Suppressor macrophage treated with lipopolysaccharide for 1 hour (primary cell): ENCODE measurements around the gene LNX2.

ENCODE experiments used
- DNase-seq, 3 donors: peaks; one replicate each; pipeline ENCODE4 v3.0.0-alpha.2; 2020 to 2022

The LNX2 gene

GRCh38 chr13:27620377-27621115, at the start of gene LNX2:
Gene LNX2 (minus strand): TSS chr13:27620529. CDS start chr13:27581703, 38,826 bp downstream.
- peak; percentile 98 to 99 (median 99) for DNase-seq

GRCh38 chr13:27667946-27668345, 47.6 kb upstream of the LNX2 start:
- DNase-seq, result no peak

GRCh38 chr13:27666951-27667350, 46.6 kb upstream of the LNX2 start:
- DNase-seq, result no peak

GRCh38 chr13:27665761-27666160, 45.4 kb upstream of the LNX2 start:
- DNase-seq, result no peak

GRCh38 chr13:27665333-27665732, 45.0 kb upstream of the LNX2 start:
- no peak for DNase-seq

GRCh38 chr13:27663947-27664346, 43.6 kb upstream of the LNX2 start:
- no peak for DNase-seq

GRCh38 chr13:27662738-27663470, 42.6 kb upstream of the LNX2 start:
- no peak for DNase-seq

GRCh38 chr13:27661017-27661416, 40.7 kb upstream of the LNX2 start:
- DNase-seq, result no peak

- DNase-seq, result no peak
Measured at GRCh38 chr13:27660511-27660910, 40.2 kb upstream of the LNX2 start.

GRCh38 chr13:27659145-27659865, 39.0 kb upstream of the LNX2 start:
- no peak for DNase-seq

- no peak for DNase-seq
Measured at GRCh38 chr13:27658546-27658945, 38.2 kb upstream of the LNX2 start.

- DNase-seq, result no peak
Measured at GRCh38 chr13:27657724-27658123, 37.4 kb upstream of the LNX2 start.

- no peak for DNase-seq
Measured at GRCh38 chr13:27654816-27655215, 34.5 kb upstream of the LNX2 start.

- DNase-seq, result no peak
Measured at GRCh38 chr13:27654059-27654458, 33.7 kb upstream of the LNX2 start.

- no peak for DNase-seq
Measured at GRCh38 chr13:27650312-27650711, 30.0 kb upstream of the LNX2 start.

GRCh38 chr13:27644302-27644701, 24.0 kb upstream of the LNX2 start:
- no peak for DNase-seq

GRCh38 chr13:27643334-27644132, 23.2 kb upstream of the LNX2 start:
- DNase-seq, result no peak

GRCh38 chr13:27641711-27642502, 21.6 kb upstream of the LNX2 start:
- DNase-seq, result no peak

- no peak for DNase-seq
Measured at GRCh38 chr13:27639186-27639585, 18.9 kb upstream of the LNX2 start.

- no peak for DNase-seq
Measured at GRCh38 chr13:27638521-27638920, 18.2 kb upstream of the LNX2 start.

GRCh38 chr13:27638001-27638400, 17.7 kb upstream of the LNX2 start:
- DNase-seq, result no peak

- DNase-seq, result no peak
Measured at GRCh38 chr13:27637289-27637626, 16.9 kb upstream of the LNX2 start.
